Activated CD8-positive, alpha-beta memory T cell treated with anti-CD3 and anti-CD28 coated beads, Interleukin-2, amount 50 U/mL, for 1 hour (primary cell): ENCODE data around the gene PCYOX1L.

ENCODE experiments used
- DNase-seq: peaks from one replicate; pipeline ENCODE4 v3.0.0-alpha.2; 2020; ENCODE audit errors: extremely low read depth

The PCYOX1L gene

GRCh38 chr5:149367972-149368645 is 10.3 kb downstream of the PCYOX1L start:
- DNase-seq: no peak

- no peak for DNase-seq
These were observed 13.0 kb downstream of the PCYOX1L start for GRCh38 chr5:149370878-149371277.

- no peak for DNase-seq
These were observed 13.6 kb downstream of the PCYOX1L start for GRCh38 chr5:149371296-149371962.

- DNase-seq: no peak
These were observed 14.4 kb downstream of the PCYOX1L start for GRCh38 chr5:149372076-149372795.

- DNase-seq: no peak
These were observed 15.1 kb downstream of the PCYOX1L start for GRCh38 chr5:149372932-149373331.

GRCh38 chr5:149374303-149374702 is 16.5 kb downstream of the PCYOX1L start:
- DNase-seq: no peak

GRCh38 chr5:149374801-149375200 is 17.0 kb downstream of the PCYOX1L start:
- no peak for DNase-seq

GRCh38 chr5:149375434-149375833 is 17.6 kb downstream of the PCYOX1L start:
- DNase-seq: no peak

- DNase-seq: no peak
These were observed 18.3 kb downstream of the PCYOX1L start for GRCh38 chr5:149376104-149376503.

- no peak for DNase-seq
These were observed 19.0 kb downstream of the PCYOX1L start for GRCh38 chr5:149376711-149377447.

- DNase-seq: no peak
These were observed 20.5 kb downstream of the PCYOX1L start for GRCh38 chr5:149378241-149378820.

- DNase-seq: no peak
These were observed 21.4 kb downstream of the PCYOX1L start, which contains the start of gene IL17B for GRCh38 chr5:149379177-149379761. IL17B (minus strand) TSS chr5:149379292; CDS start chr5:149379225, 67 bp downstream.

GRCh38 chr5:149379818-149380374 is 22.1 kb downstream of the PCYOX1L start:
- DNase-seq: no peak

GRCh38 chr5:149380466-149381121 is 22.7 kb downstream of the PCYOX1L start:
- DNase-seq: no peak

- no peak for DNase-seq
These were observed 23.6 kb downstream of the PCYOX1L start for GRCh38 chr5:149381261-149381985.

GRCh38 chr5:149381986-149382338 is 24.1 kb downstream of the PCYOX1L start:
- DNase-seq: no peak

- no peak for DNase-seq
These were observed 24.8 kb downstream of the PCYOX1L start for GRCh38 chr5:149382517-149383220.

- no peak for DNase-seq
These were observed 25.6 kb downstream of the PCYOX1L start for GRCh38 chr5:149383399-149383798.

- no peak for DNase-seq
These were observed 28.3 kb downstream of the PCYOX1L start for GRCh38 chr5:149386166-149386565.
